GM23248 (cell line): Measurements from ENCODE around the gene PEMT. TPM values are rescaled to one million over a fixed set of nuclear protein-coding genes. Genes with fewer than 3 reads are reported as not detected.

Source experiments
- DNase-seq: peaks from one replicate; pipeline ENCODE4 v3.0.0-alpha.2; 2015
- H2AFZ ChIP-seq: fragments of 200-600 bp; sonication (generic); 2 replicates; pipeline ENCODE4 v1.6.1; 2016; ENCODE audit warnings: antibody characterized with exemption
- H3F3A ChIP-seq: fragments of 200-600 bp; sonication (generic); 2 replicates; pipeline ENCODE4 v1.6.1; 2016; ENCODE audit warnings: mild to moderate bottlenecking, antibody characterized with exemption, mixed run types; ENCODE audit not compliant: insufficient read depth
- H3K27ac ChIP-seq: fragments of 200-600 bp; sonication (generic); 2 replicates; pipeline ENCODE4 v1.5.1; 2016; ENCODE audit warnings: mild to moderate bottlenecking
- H3K27me3 ChIP-seq: fragments of 200-600 bp; sonication (generic); replicated peaks from 2 replicates; pipeline ENCODE4 v1.6.1; 2016; ENCODE audit warnings: mild to moderate bottlenecking; ENCODE audit not compliant: insufficient read depth
- H3K36me3 ChIP-seq: fragments of 200-600 bp; sonication (generic); 2 replicates; pipeline ENCODE4 v1.6.1; 2016; ENCODE audit warnings: low read depth, mild to moderate bottlenecking
- H3K4me1 ChIP-seq: fragments of 200-600 bp; sonication (generic); 2 replicates; pipeline ENCODE4 v1.6.1; 2016; ENCODE audit warnings: mild to moderate bottlenecking; ENCODE audit not compliant: insufficient read depth
- H3K4me2 ChIP-seq: fragments of 200-600 bp; sonication (generic); one replicate; pipeline ENCODE4 v1.6.1; 2016; ENCODE audit warnings: mild to moderate bottlenecking; ENCODE audit not compliant: unreplicated experiment
- H3K4me3 ChIP-seq: fragments of 200-600 bp; sonication (generic); 2 replicates; pipeline ENCODE4 v1.5.1; 2016; ENCODE audit warnings: mild to moderate bottlenecking
- H3K79me2 ChIP-seq: fragments of 200-600 bp; sonication (generic); 2 replicates; pipeline ENCODE4 v1.6.1; 2016; ENCODE audit warnings: mild to moderate bottlenecking; ENCODE audit not compliant: insufficient read depth
- H3K9ac ChIP-seq: fragments of 200-600 bp; sonication (generic); 2 replicates; pipeline ENCODE4 v1.6.1; 2016; ENCODE audit warnings: mild to moderate bottlenecking
- H3K9me2 ChIP-seq: fragments of 200-600 bp; sonication (generic); 2 replicates; pipeline ENCODE4 v1.6.1; 2016; ENCODE audit warnings: mixed run types, mild to moderate bottlenecking, moderate library complexity; ENCODE audit not compliant: insufficient read depth
- H3K9me3 ChIP-seq: fragments of 200-600 bp; sonication (generic); one replicate; pipeline ENCODE4 v1.6.1; 2017; ENCODE audit warnings: low read depth
- H4K20me1 ChIP-seq: fragments of 200-600 bp; sonication (generic); 2 replicates; pipeline ENCODE4 v1.6.0; 2016; ENCODE audit not compliant: insufficient read depth
- EZH2 ChIP-seq: fragments of 200-600 bp; sonication (generic); IDR thresholded peaks from 2 replicates; pipeline ENCODE4 v1.6.1; 2018; ENCODE audit warnings: antibody characterized with exemption, mild to moderate bottlenecking; ENCODE audit not compliant: insufficient read depth, poor library complexity, severe bottlenecking
- EZH2phosphoT487 ChIP-seq: fragments of 200-600 bp; sonication (generic); IDR thresholded peaks from 2 replicates; pipeline ENCODE4 v1.6.1; 2018; ENCODE audit warnings: antibody characterized with exemption, moderate library complexity, mild to moderate bottlenecking, low read depth; ENCODE audit not compliant: insufficient read depth
- WGBS, 2 experiments: methylation state at CpG; one replicate each; pipeline ENCODE4 v1.1.6; 2015 to 2017; ENCODE audit warnings: low lambda C conversion rate in 2 of 2, low coverage in 1 of 2; ENCODE audit errors: missing lambda C conversion rate in 2 of 2; 5-methylcytosine and 5-hydroxymethylcytosine counted together
- in situ Hi-C: fragments of 300-500 bp; cut with MboI; formaldehyde crosslinking; loops from 2 replicates; pipeline ENCODE4 v1.15.0; 2020
- polyA plus RNA-seq: library from polyadenylated mRNA; unstranded; fragments of >200 nt; fragmentation: Nextera tagmentation; extraction: Ambion mirVana; gene quantifications from 2 replicates; pipeline ENCODE4 v1.2.1, GENCODE V29; 2016
- total RNA-seq: library from RNA; depleted of rRNA; stranded (reverse); fragments of >200 nt; shearing (Covaris generic); gene quantifications from 2 replicates; pipeline ENCODE4 v1.2.3, GENCODE V29; 2014

PEMT gene
- total and polyA plus RNA-seq, 2 experiments from 2014 or later, result 62.0 to 68.7 TPM

GRCh38 chr17:17518951-17519350, 72.6 kb downstream of the PEMT start:
- TF ChIP-seq EZH2 (no peak), EZH2phosphoT487 (no peak)
- H2AFZ ChIP-seq, result no peak overlapping the region
- no peaks in the 10 kb centered on the region for H3K36me3 ChIP-seq
- no peak overlapping the region for H3K27ac ChIP-seq
- no peaks in the 10 kb centered on the region for H3K27me3 ChIP-seq
- H3K9ac ChIP-seq, result no peak overlapping the region
- H3K9me2 ChIP-seq, result no peaks in the 10 kb centered on the region
- DNase-seq, result no peak
- no peaks in the 10 kb centered on the region for H3K79me2 ChIP-seq
- no peaks in the 10 kb centered on the region for H4K20me1 ChIP-seq
- no peaks in the 10 kb centered on the region for H3K4me1 ChIP-seq
- H3K9me3 ChIP-seq, result no peaks in the 10 kb centered on the region
- 77 to 83% methylated on average over 5 of the region's 5 CpGs for WGBS, 2 experiments
- no peak overlapping the region for H3K4me2 ChIP-seq
- no peaks in the 10 kb centered on the region for H3F3A ChIP-seq
- no peak overlapping the region for H3K4me3 ChIP-seq
- in situ Hi-C loops, result no loop called here

GRCh38 chr17:17518014-17518413, 73.5 kb downstream of the PEMT start:
- H3K4me3 ChIP-seq, result no peak overlapping the region
- H3K27ac ChIP-seq, result no peak overlapping the region
- no peaks in the 10 kb centered on the region for H3K9me3 ChIP-seq
- H3F3A ChIP-seq, result no peaks in the 10 kb centered on the region
- H3K27me3 ChIP-seq, result no peaks in the 10 kb centered on the region
- H3K79me2 ChIP-seq, result no peaks in the 10 kb centered on the region
- WGBS, 2 experiments, result 84 to 87% methylated on average over 15 of the region's 15 CpGs
- no peak overlapping the region for H3K9ac ChIP-seq
- no peaks in the 10 kb centered on the region for H3K4me1 ChIP-seq
- H3K4me2 ChIP-seq, result no peak overlapping the region
- no peak for DNase-seq
- TF ChIP-seq EZH2phosphoT487 (no peak), EZH2 (no peak)
- no peaks in the 10 kb centered on the region for H4K20me1 ChIP-seq
- in situ Hi-C loops, result no loop called here
- H3K36me3 ChIP-seq, result no peaks in the 10 kb centered on the region
- H3K9me2 ChIP-seq, result no peaks in the 10 kb centered on the region
- H2AFZ ChIP-seq, result no peak overlapping the region

GRCh38 chr17:17516941-17517720, 74.4 kb downstream of the PEMT start:
- WGBS, 2 experiments, result 85 to 87% methylated on average over 14 of the region's 14 CpGs

GRCh38 chr17:17515934-17516930, 75.3 kb downstream of the PEMT start:
- Histone ChIP-seq H3K27me3 (no peaks in the 10 kb centered on the region), H3K4me2 (no peak overlapping the region), H3K9me3 (no peaks in the 10 kb centered on the region), H3K4me3 (no peak overlapping the region), H4K20me1 (no peaks in the 10 kb centered on the region), H3K27ac (no peak overlapping the region), H3K79me2 (no peaks in the 10 kb centered on the region), H3K4me1 (no peaks in the 10 kb centered on the region), H3K9ac (no peak overlapping the region), H3K9me2 (no peaks in the 10 kb centered on the region), H3F3A (no peaks in the 10 kb centered on the region), H3K36me3 (no peaks in the 10 kb centered on the region), H2AFZ (no peak overlapping the region)
- WGBS, 2 experiments, result 77 to 81% methylated on average over 20 to 21 of the region's 21 CpGs
- DNase-seq, result peak; percentile 75
- TF ChIP-seq EZH2 (no peak), EZH2phosphoT487 (no peak)
- in situ Hi-C loops, result no loop called here

More at GRCh38 chr17:17516941-17517720, 74.4 kb downstream of the PEMT start:
- Histone ChIP-seq H3K27me3 (no peaks in the 10 kb centered on the region), H3K9ac (no peak overlapping the region), H4K20me1 (no peaks in the 10 kb centered on the region), H3K36me3 (no peaks in the 10 kb centered on the region), H3K9me2 (no peaks in the 10 kb centered on the region), H3K4me1 (no peaks in the 10 kb centered on the region), H3K4me3 (no peak overlapping the region), H2AFZ (no peak overlapping the region), H3F3A (no peaks in the 10 kb centered on the region), H3K9me3 (no peaks in the 10 kb centered on the region), H3K4me2 (no peak overlapping the region), H3K27ac (no peak overlapping the region), H3K79me2 (no peaks in the 10 kb centered on the region)
- TF ChIP-seq EZH2phosphoT487 (no peak), EZH2 (no peak)
- in situ Hi-C loops, result no loop called here
- no peak for DNase-seq
